HG02852 (cell line): Measurements from ENCODE around the gene ABHD17C.
"Not testable (repeated sequence)": the region's sequence is repeated elsewhere in the genome, so short reads cannot be mapped to it uniquely, and the experiment has no call there.

Source experiments
- ATAC-seq: cut with Tn5 transposase; IDR thresholded peaks from one replicate; pipeline ENCODE4 v1.9.1; 2021; ENCODE audit warnings: mild to moderate bottlenecking, moderate library complexity; ENCODE audit not compliant: unreplicated experiment

Gene ABHD17C

DNA sequence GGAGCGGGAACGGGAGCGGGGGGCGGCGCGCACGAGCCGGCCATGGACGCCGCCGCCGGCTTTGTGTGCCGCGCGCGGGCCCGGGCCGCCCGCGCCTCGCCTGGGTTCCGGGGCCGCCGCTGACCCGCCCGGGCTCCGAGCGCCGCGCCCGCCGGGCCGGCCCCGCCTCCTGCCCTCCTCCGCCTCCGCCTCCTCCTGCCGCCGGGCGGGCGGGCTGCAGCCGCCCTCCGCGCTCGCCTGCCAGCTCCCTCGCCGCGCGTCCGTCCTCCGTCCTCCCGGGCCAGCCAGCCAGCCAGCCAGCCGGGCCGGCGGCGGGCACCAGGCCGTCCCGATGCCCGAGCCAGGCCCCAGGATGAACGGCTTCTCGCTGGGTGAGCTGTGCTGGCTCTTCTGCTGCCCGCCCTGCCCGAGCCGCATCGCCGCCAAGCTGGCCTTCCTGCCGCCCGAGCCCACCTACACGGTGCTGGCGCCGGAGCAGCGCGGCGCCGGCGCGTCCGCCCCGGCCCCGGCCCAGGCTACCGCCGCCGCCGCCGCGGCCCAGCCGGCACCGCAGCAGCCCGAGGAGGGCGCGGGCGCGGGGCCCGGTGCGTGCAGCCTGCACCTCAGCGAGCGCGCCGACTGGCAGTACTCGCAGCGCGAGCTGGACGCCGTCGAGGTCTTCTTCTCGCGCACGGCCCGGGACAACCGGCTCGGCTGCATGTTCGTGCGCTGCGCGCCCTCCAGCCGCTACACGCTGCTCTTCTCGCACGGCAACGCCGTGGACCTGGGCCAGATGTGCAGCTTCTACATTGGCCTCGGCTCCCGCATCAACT, at the start of gene ABHD17C:
TSS of gene ABHD17C (plus strand) at position 212 of the 812 bp plus-strand sequence. CDS start at position 332, 120 bp downstream.
- ATAC-seq = peak; percentile 81

DNA sequence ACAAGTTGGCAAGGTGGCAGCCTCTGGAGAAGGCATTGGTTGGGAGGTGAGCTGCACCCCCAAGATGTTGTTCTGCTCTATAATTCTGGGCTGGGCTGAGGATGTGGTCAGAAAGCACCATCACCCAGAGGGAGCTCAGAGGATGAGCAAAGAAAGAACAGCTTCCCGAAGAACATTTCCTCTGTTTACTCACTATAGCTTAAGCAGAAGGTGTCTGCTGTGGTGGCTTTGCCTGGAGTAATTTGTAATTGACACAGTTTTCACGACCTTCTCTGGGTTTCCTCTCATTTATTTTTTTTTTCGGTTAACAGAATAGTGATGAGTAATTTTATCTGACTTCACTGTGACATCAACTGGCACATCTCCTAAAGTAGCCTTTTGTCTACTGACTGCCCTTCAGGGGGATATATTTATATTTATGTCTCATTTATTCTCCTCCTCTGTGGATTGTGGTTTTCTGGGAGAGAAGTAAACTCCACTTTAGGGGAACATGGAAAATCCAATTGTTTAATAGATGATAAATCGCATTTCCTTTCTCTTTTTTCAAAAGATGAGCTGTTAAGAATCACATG, 49.5 kb upstream of the ABHD17C start:
- no peak for ATAC-seq

DNA sequence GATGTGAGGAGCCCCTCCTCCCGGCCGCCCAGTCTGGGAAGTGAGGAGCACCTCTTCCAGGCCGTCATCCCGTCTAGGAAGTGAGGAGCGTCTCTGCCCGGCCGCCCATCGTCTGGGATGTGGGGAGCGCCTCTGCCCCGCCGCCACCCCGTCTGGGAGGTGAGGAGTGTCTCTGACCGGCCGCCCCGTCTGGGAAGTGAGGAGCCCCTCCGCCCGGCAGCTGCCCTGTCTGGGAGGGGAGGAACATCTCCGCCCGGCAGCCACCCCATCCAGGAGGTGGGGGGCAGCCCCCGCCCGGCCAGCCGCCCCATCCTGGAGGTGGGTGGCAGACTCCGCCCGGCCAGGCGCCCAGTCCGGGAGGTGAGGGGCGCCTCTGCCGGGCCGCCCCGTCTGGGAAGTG, 47.7 kb upstream of the ABHD17C start:
- ATAC-seq = not testable (repeated sequence)

DNA sequence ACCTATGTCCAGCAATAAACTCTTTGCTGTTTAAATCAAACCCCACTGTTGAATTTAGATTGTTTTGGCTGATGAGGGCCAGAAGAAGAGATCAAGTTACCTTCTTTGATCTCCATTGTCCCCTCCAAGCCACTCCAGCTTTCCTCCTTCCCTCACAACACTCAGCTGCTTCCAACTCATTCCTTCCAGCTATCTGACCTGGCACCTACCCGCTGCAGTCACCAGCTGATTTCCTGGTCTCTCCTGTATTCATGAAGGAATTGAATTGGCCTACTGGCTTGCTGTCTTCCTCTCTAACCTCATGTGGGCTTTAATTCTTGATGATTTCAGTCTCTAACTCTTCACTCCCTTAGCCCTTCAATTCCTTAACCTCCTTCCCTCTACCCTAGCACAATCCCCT, 40.8 kb upstream of the ABHD17C start:
- ATAC-seq = no peak

DNA sequence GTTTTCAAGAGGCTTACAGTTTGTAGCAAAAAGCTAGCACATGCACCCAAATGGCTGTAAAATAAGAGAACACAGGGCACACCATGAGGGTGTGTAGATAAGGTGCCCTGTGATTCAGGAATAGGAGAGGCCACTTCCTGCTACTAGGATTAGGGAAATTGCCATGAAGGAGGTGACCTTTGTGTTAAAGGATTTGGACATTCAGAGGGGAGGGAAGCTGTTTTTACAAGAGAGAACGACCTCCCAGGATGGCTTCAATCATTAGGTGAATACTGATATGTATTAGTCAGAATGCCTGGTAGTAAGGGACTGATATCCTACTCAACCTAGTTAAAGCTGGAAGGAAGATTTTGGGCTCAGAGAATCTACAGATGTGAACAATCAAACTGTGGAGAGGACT, 35.7 kb upstream of the ABHD17C start:
- no peak for ATAC-seq

DNA sequence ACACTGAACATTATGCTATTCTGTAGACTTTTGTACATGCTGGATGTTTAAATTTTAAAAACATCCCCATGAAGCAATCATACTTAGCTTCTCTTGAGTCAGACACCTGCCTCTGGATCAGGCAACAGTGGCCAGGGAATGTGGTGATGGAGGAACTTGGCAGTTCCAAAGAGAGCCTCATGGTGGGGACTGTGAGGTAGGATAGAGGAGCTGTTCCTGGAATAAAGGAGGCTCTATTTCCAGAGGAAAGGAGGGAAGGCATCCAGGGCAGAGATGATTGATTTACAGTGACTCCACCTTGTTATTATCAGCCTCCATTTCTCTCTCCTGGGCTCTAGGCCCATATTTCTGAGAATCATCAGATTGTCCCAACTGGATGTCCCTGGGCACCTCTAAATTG, 35.0 kb upstream of the ABHD17C start:
- ATAC-seq = no peak

DNA sequence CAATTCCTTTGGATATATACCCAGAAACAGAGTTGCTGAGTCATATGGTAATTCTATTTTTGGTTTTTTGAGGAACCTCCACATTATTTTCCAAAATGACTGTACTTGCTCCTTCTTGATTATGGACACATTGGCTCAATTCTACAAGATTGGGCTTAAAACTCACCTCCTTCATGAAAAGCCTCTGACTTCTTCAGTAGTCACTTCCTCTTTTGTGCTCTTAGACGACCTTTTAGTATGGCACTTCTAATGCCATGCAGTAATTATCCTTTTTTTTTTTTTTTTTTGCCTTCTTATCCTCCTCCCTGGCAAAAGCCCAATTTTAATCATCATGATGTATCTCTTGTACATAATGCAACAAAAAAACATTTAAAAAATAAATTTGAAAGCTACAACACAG, 33.0 kb upstream of the ABHD17C start:
- no peak for ATAC-seq

DNA sequence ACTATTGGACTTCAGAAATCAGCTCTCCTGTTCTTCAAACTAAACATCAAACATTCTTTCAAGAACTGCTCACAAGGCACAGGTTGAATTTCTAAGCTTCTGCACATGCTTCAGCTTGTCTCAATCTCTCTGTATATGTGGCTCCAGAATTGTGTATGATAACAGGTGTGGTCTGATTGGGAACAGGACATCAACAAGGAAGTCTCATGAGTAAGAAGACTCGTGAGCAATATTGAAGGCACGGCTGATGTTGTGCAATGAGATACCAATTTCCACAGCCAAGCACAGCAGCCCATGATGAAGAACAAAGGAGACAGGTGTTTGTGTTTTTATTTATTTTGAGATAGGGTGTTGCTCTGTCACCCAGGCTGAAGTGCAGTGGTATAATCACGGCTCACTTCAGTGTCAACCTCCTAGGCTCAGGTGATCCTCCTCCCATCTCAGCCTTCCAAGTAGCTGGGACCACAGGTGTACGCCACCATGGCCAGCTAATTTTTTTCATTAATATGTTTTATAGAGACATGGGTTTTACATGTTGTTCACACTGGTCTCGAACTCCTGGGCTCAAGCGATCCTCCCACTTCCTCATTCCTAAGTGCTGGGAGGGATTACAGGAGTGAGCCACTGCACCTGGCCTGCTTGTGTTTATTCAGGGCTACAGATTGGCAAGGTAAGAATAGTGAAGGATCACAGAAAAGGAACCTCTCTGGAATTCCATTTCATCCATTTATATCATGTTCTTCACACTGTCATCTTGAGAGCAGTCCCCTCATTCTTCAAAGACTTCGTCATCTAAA, 32.2 kb upstream of the ABHD17C start:
- no peak for ATAC-seq

DNA sequence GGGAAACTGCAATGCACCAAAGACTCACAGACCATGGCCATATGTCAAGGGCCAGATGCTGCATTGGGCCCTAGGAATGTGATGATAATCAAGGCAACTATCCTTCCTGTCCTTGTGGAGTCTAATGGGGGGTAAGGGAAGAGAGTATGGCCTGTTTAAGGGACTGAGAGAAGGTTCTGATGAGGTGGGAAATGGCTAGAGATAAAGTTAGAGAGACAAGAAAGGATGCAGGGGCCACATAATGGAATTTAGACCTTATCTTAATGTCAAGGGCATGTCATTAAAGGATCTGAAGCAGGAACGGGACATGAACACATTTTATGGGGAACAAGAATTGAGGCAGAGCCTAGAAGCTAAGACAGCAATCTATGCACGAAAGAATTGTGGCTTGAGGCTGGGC, 30.0 kb upstream of the ABHD17C start:
- ATAC-seq = no peak

DNA sequence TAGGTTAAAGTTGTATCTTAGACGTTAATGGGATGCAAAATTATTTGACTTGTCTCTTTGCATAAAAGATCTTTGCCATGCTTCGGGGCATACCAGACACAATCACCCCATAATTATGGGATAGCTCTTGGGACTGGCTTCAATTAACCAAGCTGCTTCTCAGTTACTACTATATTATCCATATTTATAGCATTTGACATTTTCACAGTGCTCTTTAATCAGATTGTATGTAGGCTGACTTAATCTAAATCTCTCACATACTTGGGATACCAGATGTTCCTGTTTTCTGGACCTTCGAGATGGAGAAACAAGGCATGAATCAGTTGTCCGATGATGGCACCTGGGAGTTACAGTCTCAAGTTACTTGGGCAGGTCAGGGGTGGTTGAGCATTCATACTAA, 27.2 kb upstream of the ABHD17C start:
- ATAC-seq = no peak

DNA sequence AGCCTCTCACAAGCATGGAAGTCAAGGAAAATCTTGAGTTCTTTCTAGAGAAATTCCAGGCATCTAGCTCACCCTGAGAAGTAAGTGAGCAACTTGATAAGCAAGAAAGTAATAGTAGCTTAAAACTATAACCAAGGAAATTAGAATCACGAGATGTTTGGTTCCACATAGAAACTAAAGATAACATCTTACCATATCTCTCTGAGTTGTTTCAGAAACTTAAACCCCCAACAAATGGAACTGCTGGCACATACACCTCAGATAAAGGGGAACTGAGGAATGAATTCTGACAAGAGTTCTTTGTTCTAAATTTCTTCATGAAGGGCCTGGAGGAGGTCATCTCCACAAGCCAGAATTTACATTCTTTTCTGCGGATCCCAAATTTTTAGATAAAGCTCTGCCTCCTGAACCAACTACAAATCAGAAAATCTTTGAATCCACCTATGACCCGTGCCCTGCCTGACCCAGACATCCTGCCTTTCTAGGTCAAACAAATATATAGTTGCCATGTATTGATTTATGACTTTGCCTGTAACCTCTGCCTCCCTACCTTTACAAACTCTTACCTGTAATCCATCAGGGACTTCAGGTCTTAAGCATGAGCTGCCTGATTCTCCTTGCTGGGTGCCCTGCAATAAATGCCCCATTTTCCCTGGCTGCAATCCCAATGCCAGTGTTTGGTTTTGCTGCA, 26.4 kb upstream of the ABHD17C start:
- ATAC-seq = no peak

DNA sequence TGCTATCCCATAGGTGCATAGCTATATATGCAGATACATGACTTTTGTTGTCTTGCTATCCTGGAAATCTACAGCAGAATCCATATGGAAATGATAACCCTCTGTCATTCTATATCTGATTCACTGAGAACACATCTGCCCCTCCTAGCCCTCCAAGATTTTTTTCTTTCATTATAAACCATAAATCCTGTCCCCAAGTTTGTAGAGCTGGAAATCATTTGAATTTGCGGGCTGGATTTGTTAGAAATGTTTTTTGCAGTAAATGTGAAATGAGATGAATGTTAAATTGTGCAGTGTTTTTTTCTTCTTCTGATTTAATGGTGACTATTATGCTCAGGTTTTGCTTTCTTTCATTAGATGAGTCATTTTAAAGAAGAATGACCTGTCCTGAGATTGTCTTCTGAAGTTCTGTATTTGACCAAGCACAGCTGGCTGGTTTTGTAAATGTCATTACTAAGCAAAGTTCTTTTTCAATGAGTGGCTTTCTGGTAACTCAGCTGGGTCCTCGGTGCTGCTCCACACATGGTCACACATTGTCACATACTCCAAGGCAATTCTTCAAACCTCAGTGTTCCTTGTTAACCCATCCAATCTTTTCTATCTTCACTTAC, 25.3 kb upstream of the ABHD17C start:
- no peak for ATAC-seq

DNA sequence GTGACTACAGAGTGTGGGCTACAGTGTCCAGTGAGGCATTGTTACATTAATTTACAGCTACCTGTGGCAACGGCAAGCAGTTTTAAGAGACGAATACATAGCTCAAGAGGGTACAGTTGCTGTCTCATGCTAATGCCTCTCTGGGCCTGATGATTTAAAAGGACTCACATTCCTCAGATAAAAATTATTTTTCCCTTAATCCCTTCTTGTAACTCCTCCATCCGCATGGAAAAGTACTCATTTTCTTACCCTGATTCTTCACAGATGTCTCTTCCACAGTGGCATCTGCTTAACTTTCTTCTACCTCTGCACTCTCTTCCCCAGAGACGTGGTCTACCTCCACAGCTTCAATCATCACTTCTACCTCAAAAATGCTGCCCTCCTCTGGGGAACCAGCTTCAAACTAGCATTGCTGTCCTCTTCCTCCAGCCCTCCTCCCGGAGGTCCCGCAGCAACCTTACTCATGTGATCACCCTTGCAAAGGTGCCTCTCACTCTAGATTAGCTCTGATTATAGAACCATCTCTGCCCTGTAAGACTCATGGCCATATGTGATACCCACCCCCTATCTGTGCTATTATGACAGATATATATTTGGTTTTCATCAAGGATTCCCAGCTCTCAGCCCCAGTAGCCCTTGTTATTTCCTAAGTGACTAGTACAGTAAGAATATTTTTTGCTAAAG, 21.4 kb upstream of the ABHD17C start:
- ATAC-seq = no peak

DNA sequence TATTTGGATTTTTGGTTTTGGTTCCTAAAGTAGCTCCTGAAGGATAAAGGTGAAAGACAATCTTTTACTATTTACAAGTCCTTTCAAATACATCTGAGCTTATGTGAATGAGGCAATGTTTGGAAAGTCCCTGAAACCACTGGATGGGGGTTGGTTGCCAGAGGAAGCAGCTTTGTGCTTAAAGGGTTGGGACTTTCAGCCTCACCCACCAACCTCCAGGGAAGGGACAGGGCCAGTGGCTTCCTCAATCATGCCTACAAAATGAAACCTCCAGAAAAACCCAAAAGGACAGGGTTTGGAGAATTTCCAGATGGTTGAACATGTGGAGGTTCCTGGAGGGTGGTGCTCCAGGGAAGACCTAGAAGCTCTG, 20.9 kb upstream of the ABHD17C start:
- no peak for ATAC-seq

DNA sequence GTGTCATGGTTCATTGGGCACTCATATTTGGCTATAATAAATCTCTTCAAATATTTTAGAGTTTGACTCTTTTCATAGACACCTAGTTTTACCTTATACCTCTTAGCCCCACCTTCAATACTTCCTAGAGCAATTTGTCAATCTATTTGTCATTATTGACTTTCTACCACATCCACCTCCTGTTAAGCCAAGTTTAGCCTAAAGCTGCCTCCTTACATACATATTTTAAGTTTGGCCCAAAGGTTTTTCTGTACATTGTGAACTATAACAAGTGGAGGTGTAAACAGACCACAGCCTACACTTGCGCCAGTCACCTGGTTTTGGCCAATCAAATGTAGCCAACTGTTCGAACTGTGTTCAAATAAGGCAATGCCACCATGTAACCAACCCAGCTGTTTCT, 18.1 kb upstream of the ABHD17C start:
- ATAC-seq = no peak

DNA sequence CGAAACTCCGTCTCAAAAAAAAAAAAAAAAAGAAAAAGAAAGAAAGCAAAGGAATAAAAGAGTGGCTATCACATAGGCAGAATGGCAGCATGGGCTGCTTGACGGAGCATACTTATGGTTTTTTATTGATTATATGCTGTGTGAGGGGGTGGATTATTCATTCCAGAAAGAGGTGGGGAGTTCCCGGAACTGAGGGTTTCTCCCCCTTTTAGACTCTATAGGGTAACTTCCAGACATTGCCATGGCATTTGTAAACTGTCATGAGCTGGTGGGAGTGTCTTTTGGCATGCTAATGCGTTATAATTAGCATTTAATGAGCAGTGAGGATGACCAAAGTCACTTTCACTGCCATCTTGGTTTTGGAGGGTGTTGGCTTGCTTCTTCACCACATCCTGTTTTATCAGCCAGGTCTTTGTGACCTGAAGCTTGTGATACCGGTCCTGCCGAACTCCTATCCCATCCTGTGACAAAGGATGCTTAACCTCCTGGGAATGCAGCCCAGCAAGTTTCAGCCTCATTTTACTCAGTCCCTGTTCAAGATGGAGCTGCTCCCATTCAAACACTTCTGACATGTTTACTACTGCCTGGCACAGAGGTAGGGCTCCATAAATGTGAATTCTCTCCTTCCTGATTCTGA, 15.8 kb upstream of the ABHD17C start:
- ATAC-seq = no peak

DNA sequence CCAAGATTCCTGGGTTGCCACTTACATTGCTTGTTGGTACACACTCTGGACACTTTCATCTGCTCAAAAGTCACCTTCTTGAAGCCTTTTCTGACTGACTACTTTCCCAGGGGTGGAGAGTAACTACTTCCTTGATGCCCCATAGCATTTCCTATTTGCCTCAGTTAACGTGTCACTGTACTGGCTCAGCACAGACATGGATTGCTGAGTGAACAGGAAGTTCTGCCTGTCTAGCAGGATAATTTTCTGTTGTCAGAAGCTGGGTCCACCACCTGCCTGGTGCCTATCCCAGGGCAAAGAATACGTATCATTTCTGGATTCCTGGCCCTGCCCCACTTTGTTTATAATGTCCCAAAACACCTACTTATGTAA, 15.3 kb upstream of the ABHD17C start:
- ATAC-seq = no peak

DNA sequence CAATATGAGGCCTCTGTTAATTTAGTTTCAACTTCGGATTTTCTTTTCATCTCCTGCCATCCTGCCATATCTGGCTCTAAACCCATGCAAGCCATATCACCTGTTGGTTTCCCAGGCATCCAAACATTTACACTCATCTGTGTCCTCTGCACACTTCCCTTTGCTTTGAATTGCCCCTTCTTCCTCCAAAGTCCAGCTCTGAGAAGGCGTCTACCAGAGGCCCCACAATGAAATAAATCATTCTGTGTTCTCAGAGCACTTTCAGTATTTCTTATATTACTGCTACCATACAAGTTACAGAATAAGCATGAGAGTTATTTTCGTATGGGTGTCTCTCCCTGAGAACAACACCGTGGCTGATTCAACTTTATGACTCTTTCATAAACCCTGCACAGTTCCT, 12.9 kb upstream of the ABHD17C start:
- ATAC-seq = no peak

DNA sequence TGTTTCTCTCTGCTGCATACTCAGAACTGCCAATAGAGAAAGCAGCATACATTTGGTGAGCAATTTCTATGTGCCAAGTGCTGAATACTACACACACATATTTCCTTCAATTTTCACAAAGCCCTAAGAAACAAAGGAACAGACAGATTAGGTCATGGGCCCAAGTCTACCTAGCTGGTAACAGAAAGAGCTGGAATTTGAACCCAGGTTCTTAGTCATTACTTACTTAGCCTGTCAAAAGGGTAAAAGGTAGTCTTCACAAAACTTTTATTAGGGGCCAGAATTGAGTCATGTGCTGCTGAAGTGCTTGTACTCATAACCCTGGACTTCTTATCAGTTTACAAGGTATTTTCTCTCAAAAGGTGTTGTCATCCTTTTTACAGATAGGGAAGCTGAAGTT, 10.4 kb upstream of the ABHD17C start:
- ATAC-seq = no peak

DNA sequence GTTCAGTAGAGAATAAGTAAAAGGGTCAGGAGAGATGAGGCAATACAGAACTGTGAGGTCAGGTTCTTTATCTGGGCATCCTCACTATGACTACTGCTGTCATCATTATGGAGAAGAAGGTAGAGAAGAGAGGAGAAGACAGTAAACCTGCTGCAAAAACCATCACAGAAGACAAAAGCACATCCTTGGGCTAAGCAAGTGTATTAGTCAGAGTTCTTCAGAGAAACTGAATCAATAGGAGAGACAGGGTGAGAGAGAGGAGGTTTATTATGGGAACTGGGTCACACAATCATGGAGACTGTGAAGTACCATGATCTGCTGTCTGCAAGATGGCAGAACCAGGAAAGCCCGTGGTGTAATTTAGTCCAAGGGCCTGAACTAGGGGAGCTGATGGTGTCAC, 9.5 kb upstream of the ABHD17C start:
- no peak for ATAC-seq
